ENCODE data around the gene SLC46A1.
A peak's percentile ranks its signal among the peaks of the same experiment; 100 is the strongest.

The SLC46A1 gene

DNA sequence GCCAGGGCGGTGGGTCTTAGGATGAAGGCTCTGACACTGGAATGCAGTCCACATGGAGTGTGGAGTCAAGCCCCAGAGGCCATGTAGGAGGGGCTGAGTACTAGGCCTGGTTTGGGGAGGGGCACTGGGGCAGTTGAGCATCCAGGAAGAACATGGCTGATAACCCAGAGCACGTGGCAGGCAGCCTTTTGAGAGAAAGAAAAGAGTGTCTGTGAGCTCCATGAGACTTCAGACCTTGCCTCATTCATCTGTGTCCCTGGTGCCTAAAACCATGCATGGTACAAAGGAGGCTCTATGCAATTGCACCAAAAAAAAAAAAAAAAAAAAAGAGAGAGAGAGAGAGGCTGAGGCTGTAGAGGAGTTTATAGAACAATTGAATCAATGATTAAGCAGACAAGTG is 14.6 kb downstream of the SLC46A1 start:
- TF ChIP-seq, protein P1, sequence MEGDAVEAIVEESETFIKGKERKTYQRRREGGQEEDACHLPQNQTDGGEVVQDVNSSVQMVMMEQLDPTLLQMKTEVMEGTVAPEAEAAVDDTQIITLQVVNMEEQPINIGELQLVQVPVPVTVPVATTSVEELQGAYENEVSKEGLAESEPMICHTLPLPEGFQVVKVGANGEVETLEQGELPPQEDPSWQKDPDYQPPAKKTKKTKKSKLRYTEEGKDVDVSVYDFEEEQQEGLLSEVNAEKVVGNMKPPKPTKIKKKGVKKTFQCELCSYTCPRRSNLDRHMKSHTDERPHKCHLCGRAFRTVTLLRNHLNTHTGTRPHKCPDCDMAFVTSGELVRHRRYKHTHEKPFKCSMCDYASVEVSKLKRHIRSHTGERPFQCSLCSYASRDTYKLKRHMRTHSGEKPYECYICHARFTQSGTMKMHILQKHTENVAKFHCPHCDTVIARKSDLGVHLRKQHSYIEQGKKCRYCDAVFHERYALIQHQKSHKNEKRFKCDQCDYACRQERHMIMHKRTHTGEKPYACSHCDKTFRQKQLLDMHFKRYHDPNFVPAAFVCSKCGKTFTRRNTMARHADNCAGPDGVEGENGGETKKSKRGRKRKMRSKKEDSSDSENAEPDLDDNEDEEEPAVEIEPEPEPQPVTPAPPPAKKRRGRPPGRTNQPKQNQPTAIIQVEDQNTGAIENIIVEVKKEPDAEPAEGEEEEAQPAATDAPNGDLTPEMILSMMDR (IDR thresholded peaks at IDR 0.05; ENCODE audit: control insufficient read depth, extremely low read depth, insufficient read depth): no peak
- H3K4me3 ChIP-seq (ENCODE audit: low read depth, low read length): no peak overlapping the region
- DNase-seq (ENCODE audit: low read depth): no peak

DNA sequence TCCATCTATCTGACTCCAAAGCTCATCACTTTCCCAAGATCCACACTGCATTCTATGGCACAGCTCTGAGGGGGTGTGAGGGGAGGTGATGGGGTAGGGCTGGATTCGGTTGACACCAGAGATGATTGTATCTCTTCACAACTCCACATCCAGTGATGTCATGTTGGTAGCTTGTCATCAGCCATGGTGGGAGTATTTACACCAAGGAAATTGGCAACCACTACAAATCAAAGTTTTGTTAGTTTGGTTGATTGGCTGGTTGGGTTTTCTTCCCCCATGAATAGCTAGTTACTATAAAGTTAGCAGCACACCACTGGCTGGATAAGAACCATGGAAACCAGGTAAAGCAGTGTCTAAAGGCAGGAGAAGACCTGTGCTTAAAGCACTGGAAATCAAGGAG is 15.0 kb downstream of the SLC46A1 start:
- DNase-seq (ENCODE audit: low read depth): no peak
- TF ChIP-seq, protein P1 (IDR thresholded peaks at IDR 0.05; ENCODE audit: control insufficient read depth, extremely low read depth, insufficient read depth): no peak
- H3K4me3 ChIP-seq (ENCODE audit: low read depth, low read length): no peak overlapping the region

DNA sequence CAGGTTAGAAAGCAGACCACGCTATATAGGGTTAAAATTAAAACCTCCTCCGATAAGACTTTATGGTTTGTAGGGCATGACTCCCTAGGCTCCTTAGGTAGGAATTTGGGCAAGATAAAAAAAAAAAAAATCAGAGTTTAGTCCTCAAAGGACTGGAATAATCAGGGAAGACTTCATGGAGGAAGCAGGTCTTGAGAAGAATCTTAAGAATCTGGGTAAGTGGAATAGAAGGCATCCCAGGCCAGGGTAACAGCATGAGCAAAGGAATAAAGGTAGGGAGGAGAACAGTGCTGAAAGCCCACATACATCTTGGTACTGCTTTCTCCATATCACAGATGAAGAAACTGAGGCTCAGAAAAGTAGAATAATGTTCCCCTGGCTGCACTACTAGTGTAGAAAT is 15.4 kb downstream of the SLC46A1 start:
- DNase-seq (ENCODE audit: low read depth): no peak
- no peak overlapping the region for H3K4me3 ChIP-seq (ENCODE audit: low read depth, low read length)
- TF ChIP-seq, protein P1 (IDR thresholded peaks at IDR 0.05; ENCODE audit: control insufficient read depth, extremely low read depth, insufficient read depth): no peak

DNA sequence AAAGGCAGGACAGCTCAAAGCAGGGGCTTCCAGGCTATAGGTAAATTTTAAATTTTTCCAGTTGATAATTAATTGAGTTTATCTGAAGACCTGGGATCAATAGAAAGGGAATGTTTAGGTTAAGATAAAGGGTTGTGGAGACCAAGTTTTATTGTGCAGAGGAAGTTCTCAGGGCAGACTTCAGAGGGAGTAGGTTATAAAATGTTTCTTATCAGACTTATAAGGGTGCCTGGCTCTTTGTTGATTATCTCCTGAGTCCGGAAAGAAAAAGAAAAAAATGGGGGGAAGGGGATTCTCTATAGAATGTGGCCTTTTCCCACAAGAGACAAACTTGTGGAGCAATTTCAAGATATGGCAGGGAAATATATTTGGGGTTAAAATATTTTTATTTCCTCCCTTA is 15.9 kb downstream of the SLC46A1 start:
- H3K4me3 ChIP-seq (ENCODE audit: low read depth, low read length): no peak overlapping the region
- TF ChIP-seq, protein P1 (IDR thresholded peaks at IDR 0.05; ENCODE audit: control insufficient read depth, extremely low read depth, insufficient read depth): no peak
- no peak for DNase-seq (ENCODE audit: low read depth)

DNA sequence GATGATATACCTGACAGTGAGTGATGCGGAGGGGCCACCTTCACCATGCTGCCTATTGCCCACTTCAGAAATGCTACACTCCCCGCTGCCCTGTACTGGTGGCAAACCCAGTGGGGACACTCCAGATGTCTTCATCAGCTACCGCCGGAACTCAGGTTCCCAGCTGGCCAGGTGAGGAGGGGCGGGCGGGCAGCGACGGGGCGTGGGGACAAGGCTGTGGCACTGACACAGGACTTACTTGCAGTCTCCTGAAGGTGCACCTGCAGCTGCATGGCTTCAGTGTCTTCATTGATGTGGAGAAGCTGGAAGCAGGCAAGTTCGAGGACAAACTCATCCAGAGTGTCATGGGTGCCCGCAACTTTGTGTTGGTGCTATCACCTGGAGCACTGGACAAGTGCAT is 17.9 kb downstream of the SLC46A1 start:
- H3K4me3 ChIP-seq (ENCODE audit: low read depth, low read length): no peak overlapping the region
- DNase-seq (ENCODE audit: low read depth): no peak
- TF ChIP-seq, protein P1 (IDR thresholded peaks at IDR 0.05; ENCODE audit: control insufficient read depth, extremely low read depth, insufficient read depth): no peak

DNA sequence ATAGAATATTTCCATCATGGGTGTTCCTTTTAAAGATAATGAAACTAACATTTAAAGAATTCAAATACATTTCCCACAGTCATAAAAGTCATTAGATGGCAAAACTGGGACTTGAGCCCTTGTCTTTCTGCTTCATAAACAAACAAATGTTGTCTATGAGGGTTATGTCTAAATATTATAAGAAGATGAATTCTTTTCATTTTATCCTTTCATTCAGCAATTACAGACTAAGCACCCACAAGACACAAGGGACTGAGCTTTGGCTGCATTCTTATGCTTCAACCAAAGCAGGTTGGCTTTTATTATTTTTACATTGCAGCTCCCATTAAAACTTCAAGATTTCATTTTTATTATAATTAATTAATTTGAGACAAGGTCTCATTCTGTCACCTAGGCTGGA is 19.6 kb downstream of the SLC46A1 start:
- no peak overlapping the region for H3K4me3 ChIP-seq (ENCODE audit: low read depth, low read length)
- TF ChIP-seq, protein P1 (IDR thresholded peaks at IDR 0.05; ENCODE audit: control insufficient read depth, extremely low read depth, insufficient read depth): no peak
- DNase-seq (ENCODE audit: low read depth): no peak

DNA sequence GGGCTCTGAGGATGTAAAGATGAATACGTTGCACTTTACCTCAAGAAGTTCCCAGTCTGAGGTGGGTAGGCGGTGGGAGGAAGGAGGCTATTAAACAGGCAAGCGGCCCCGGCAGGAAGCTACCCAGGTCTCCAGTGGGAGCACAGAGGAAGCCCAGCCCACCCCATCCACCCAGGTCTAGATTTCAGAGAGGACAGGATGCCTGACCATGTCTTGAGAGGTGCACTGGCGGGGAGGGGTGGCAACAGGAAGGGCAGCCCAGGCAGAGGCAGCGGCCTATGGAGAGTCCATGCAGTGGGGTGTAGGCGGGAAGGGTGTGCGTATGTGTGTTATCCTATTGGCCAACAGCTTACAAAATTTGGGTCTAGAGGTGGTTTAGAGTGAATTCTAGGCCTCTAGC is 20.6 kb downstream of the SLC46A1 start:
- peak overlapping the region; percentile 68 for H3K4me3 ChIP-seq (ENCODE audit: low read depth, low read length)
- TF ChIP-seq, protein P1 (IDR thresholded peaks at IDR 0.05; ENCODE audit: control insufficient read depth, extremely low read depth, insufficient read depth): no peak
- DNase-seq (ENCODE audit: low read depth): no peak
